K562 (cell line): ENCODE measurements around the gene SIGMAR1. TPM values are rescaled to one million over a fixed set of nuclear protein-coding genes. Genes with fewer than 3 reads are reported as not detected.

Source experiments
- ATAC-seq: fragments of 200-7000 bp; cut with Tn5 transposase; 3 replicates; pipeline ENCODE4 v1.9.1; 2020; ENCODE audit warnings: moderate library complexity
- BruUV-seq: library from RNA; stranded (reverse); fragments of 400-500 nt; replicated peaks from 2 replicates; lab custom pipeline; 2021; lab: Mats Ljungman, UMichigan
- CTCF ChIA-PET: fragments of 300-600 bp; formaldehyde crosslinking; extraction: SDS; loops from one replicate; lab custom pipeline; 2021; ENCODE audit warnings: low intra/inter-chr PET ratio; lab: Yijun Ruan, JAX
- POLR2A ChIA-PET: fragments of 300-600, 350-650 bp; sonication (Branson Sonifier 250); formaldehyde crosslinking; extraction: SDS; loops from one replicate; lab custom pipeline; 2021; ENCODE audit warnings: antibody characterized with exemption, inconsistent platforms; lab: Yijun Ruan, JAX
- DNase-seq, 4 experiments: peaks; one replicate each; pipeline versions ENCODE4 v3.0.0 to v3.0.0-alpha.2; 2011 to 2018; ENCODE audit warnings: low spot score in 3 of 4, mixed read lengths in 3 of 4; ENCODE audit errors: extremely low read depth in 1 of 4
- FAIRE-seq: peaks from 2 replicates; lab custom pipeline; 2011; peaks lifted over from hg19 to GRCh38; lab: Jason Lieb, UNC
- H2AFZ ChIP-seq: 2 replicates; pipeline ENCODE4 v1.6.0; 2011; ENCODE audit warnings: low read depth, low read length, control low read depth, inconsistent platforms
- H3K27ac ChIP-seq: fragments of 200-600 bp; 3 replicates; pipeline ENCODE4 v1.8.0; 2011; ENCODE audit warnings: low read depth, mild to moderate bottlenecking, control low read depth, inconsistent platforms, low read length, moderate library complexity, mixed read lengths; ENCODE audit errors: extremely low read depth
- H3K27me3 ChIP-seq, 2 experiments: fragments of 300-600 bp in 1 of 2; 2 replicates in 1 of 2; 3 replicates in 1 of 2; pipeline versions ENCODE4 v1.6.0 to v1.8.0; 2011; ENCODE audit warnings: inconsistent platforms in 2 of 2, low read length in 2 of 2, mild to moderate bottlenecking in 1 of 2, mixed read lengths in 1 of 2, moderate library complexity in 1 of 2; ENCODE audit not compliant: control insufficient read depth in 2 of 2, insufficient read depth in 2 of 2
- H3K36me3 ChIP-seq: fragments of 300-600 bp; 3 replicates; pipeline ENCODE4 v1.8.0; 2011; ENCODE audit warnings: mild to moderate bottlenecking, low read length, inconsistent platforms; ENCODE audit not compliant: control insufficient read depth, insufficient read depth
- H3K4me1 ChIP-seq, 2 experiments: fragments of 200-600 bp in 1 of 2; replicated peaks in 1 of 2; 2 replicates in 1 of 2; 3 replicates in 1 of 2; pipeline versions ENCODE4 v1.5.1 to v1.8.0; 2011; ENCODE audit warnings: inconsistent platforms in 2 of 2, low read length in 2 of 2, mild to moderate bottlenecking in 1 of 2, mixed read lengths in 1 of 2, moderate library complexity in 1 of 2; ENCODE audit not compliant: control insufficient read depth in 2 of 2, insufficient read depth in 2 of 2
- H3K4me2 ChIP-seq: 2 replicates; pipeline ENCODE4 v1.6.1; 2011; ENCODE audit warnings: low read length, control low read depth, inconsistent platforms, mixed read lengths; ENCODE audit not compliant: insufficient read depth
- H3K4me3 ChIP-seq: fragments of 200-600 bp; sonication (generic), shearing (Covaris generic); 2 replicates; pipeline ENCODE4 v1.5.1; 2016; ENCODE audit warnings: control low read depth, inconsistent platforms
- H3K79me2 ChIP-seq: fragments of 200-600 bp; 3 replicates; pipeline ENCODE4 v1.8.0; 2011; ENCODE audit warnings: low read length, inconsistent platforms; ENCODE audit not compliant: control insufficient read depth, insufficient read depth
- H3K9ac ChIP-seq, 2 experiments: 2 replicates each; pipeline versions ENCODE4 v1.6.0 to v1.6.1; 2011; ENCODE audit warnings: low read depth in 2 of 2, low read length in 2 of 2, control low read depth in 1 of 2, inconsistent platforms in 1 of 2, mild to moderate bottlenecking in 1 of 2, mixed read lengths in 1 of 2; ENCODE audit not compliant: insufficient read depth in 1 of 2
- H3K9me1 ChIP-seq: one replicate; pipeline ENCODE4 v1.6.0; 2011; ENCODE audit warnings: inconsistent platforms, mild to moderate bottlenecking, low read length, moderate library complexity; ENCODE audit not compliant: control insufficient read depth, insufficient read depth
- H3K9me3 ChIP-seq: replicated peaks from 2 replicates; pipeline ENCODE4 v1.5.1; 2011; ENCODE audit warnings: low read depth, low read length, inconsistent platforms; ENCODE audit not compliant: control insufficient read depth, insufficient read depth
- H4K20me1 ChIP-seq: replicated peaks from 2 replicates; pipeline ENCODE4 v1.6.1; 2011; ENCODE audit warnings: low read length, inconsistent platforms, mixed read lengths; ENCODE audit not compliant: control insufficient read depth, insufficient read depth
- GTF2F1 ChIP-seq: IDR thresholded peaks from 2 replicates; pipeline ENCODE4 v1.6.1; 2011; ENCODE audit warnings: low read depth, low read length, improper control_type of control experiment
- HDAC1 ChIP-seq, 2 experiments: fragments of 450-650 bp; IDR thresholded peaks; 2 replicates each; pipeline ENCODE4 v1.6.1; 2016 to 2017; ENCODE audit warnings: inconsistent platforms in 1 of 2, mild to moderate bottlenecking in 1 of 2, moderate library complexity in 1 of 2
- MCM5 ChIP-seq: fragments of 450-650 bp; IDR thresholded peaks from 2 replicates; pipeline ENCODE4 v1.6.1; 2016; ENCODE audit warnings: low read depth
- SMARCA5 ChIP-seq: fragments of 450-650 bp; IDR thresholded peaks from 2 replicates; pipeline ENCODE4 v1.6.1; 2016
- SREBF1 ChIP-seq: fragments of 150-350 bp; IDR thresholded peaks from 2 replicates; pipeline ENCODE4 v1.6.1; 2014; ENCODE audit warnings: antibody characterized with exemption, low read depth, low read length, borderline replicate concordance
- TEAD2 ChIP-seq: fragments of 450-650 bp; IDR thresholded peaks from 2 replicates; pipeline ENCODE4 v1.6.1; 2016; ENCODE audit warnings: missing genetic modification characterization, control low read depth, missing compliant biosample characterization
- ZNF23 ChIP-seq: fragments of 250-450 bp; sonication (Bioruptor Pico); IDR thresholded peaks from 2 replicates; pipeline ENCODE4 v1.4.0; 2020; ENCODE audit warnings: mild to moderate bottlenecking
- ZNF780A ChIP-seq: fragments of 250-450 bp; sonication (Bioruptor Pico); IDR thresholded peaks from 2 replicates; pipeline ENCODE4 v1.5.0; 2021; ENCODE audit warnings: mild to moderate bottlenecking
- WGBS: fragments of 100-300 bp; shearing (Covaris generic); methylation state at CpG from one replicate; pipeline ENCODE4 v1.1.6; 2016; ENCODE audit warnings: low coverage, mixed read lengths; ENCODE audit not compliant: insufficient coverage; ENCODE audit errors: missing lambda C conversion rate; 5-methylcytosine and 5-hydroxymethylcytosine counted together
- in situ Hi-C: fragments of 300-500 bp; cut with MboI; formaldehyde crosslinking; loops from 4 replicates; pipeline ENCODE4 v1.15.0; 2018; ENCODE audit warnings: inconsistent platforms, mixed read lengths
- intact Hi-C: fragments of 100-400 bp; cut with micrococcal nuclease; formaldehyde crosslinking; loops from 2 replicates; pipeline ENCODE4 v1.14.2; 2022
- polyA plus RNA-seq, 8 experiments: library from polyadenylated mRNA; depleted of rRNA in 4 of 8; stranded (reverse) in 5 of 8; unstranded in 3 of 8; fragments of >200 nt; fragmentation: Nextera tagmentation in 2 of 8; fragmentation: Illumina TruSeq in 1 of 8; extraction: Ambion mirVana in 2 of 8; extraction: Trizol in 1 of 8; gene quantifications; 2 replicates each; pipeline versions ENCODE4 v1.2.1 to v1.2.3, GENCODE V29; 2011 to 2014; ENCODE audit warnings: inconsistent platforms in 1 of 8, missing spikeins in 1 of 8
- total RNA-seq, 7 experiments: library from RNA; depleted of rRNA in 6 of 7; stranded (reverse); fragments of >200 nt in 6 of 7; fragmentation: Illumina TruSeq in 2 of 7; extraction: Trizol in 2 of 7; gene quantifications; 2 replicates each; pipeline versions ENCODE4 v1.2.1 to v1.2.3, GENCODE V29; 2011 to 2021; ENCODE audit warnings: low replicate concordance in 1 of 7

Gene SIGMAR1
- total and polyA plus RNA-seq, 9 of the 15 experiments (the other 6 are each of a cell fraction or from before 2014, with no cell fraction given), result 6.9 to 80.0 (median 35.2) TPM

GRCh38 chr9:34624475-34625185 is 13.0 kb downstream of the SIGMAR1 start:
- Histone ChIP-seq H3K9me1 (no peaks in the 10 kb centered on the region), H3K27me3 (peaks cover 14 to 43% of the 10 kb centered on the region in 2 experiments; a peak in 4 of 5 replicates), H3K9me3 (no peaks in the 10 kb centered on the region), H3K36me3 (no peaks in the 10 kb centered on the region)
- POLR2A ChIA-PET, result interaction anchor here (0.6 to 0.7 kb wide), 2 partner anchors 23 to 423 kb away, joined by 3 read pairs; no protein-coding TSS in a partner anchor
- TF ChIP-seq TEAD2 (tag) (no peak), SREBF1 (no peak), HDAC1 (IDR thresholded peaks at IDR 0.05) (no peak), SMARCA5 (no peak), ZNF780A (CRISPR knock-in tag) (no peak), GTF2F1 (no peak), MCM5 (no peak), ZNF23 (CRISPR knock-in tag) (no peak)
- TF ChIP-seq, all 486 proteins: peak for 0
- no peak overlapping the region for H3K4me3 ChIP-seq
- 29% methylated on average over 6 of the region's 39 CpGs for WGBS
- no peak for FAIRE-seq
- DNase-seq, result no peak
- ATAC-seq, result no peak
- BruUV-seq, result no TSS peak
- CTCF ChIA-PET, result no interaction called here
- intact Hi-C loops (no loop called here), in situ Hi-C loops (no loop called here)
- H4K20me1 ChIP-seq, result no peaks in the 10 kb centered on the region
- H2AFZ ChIP-seq, result no peak overlapping the region
- H3K79me2 ChIP-seq, result no peaks in the 10 kb centered on the region; the same call in 2 of the 3 replicates
- peaks cover 2 to 26% of the 10 kb centered on the region in 2 experiments; a peak in 3 of 5 replicates for H3K4me1 ChIP-seq
- H3K27ac ChIP-seq, result no peak overlapping the region
- H3K4me2 ChIP-seq, result no peak overlapping the region
- no peak overlapping the region for H3K9ac ChIP-seq
